GM21360 (cell line): ENCODE results near the gene TNFRSF21.
"Not testable (repeated sequence)": the region's sequence is repeated elsewhere in the genome, so short reads cannot be mapped to it uniquely, and the experiment has no call there.

Experiments used
- ATAC-seq: cut with Tn5 transposase; IDR thresholded peaks from one replicate; pipeline ENCODE4 v1.9.1; 2021; ENCODE audit warnings: mild to moderate bottlenecking, moderate library complexity; ENCODE audit not compliant: unreplicated experiment

Gene TNFRSF21

DNA sequence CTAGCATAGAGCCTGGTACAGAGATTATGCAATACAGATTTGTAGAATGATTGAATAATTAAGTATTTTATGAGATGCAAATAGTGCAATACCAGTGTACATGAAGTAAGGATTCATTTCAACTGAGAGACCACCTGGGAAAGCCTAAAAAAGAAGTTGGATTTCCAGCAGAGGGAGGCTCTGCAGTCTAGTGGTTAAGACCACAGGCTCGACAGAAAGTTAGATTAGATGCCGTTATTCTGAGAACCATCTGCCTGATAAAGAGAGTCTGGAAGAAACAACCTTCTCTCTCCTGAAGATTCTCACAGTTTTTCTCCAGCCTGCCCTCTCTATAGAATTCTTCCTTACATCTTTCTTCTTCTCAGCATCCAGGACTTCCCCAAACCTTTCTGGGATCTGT, 13.6 kb upstream of the TNFRSF21 start:
- ATAC-seq: no peak

DNA sequence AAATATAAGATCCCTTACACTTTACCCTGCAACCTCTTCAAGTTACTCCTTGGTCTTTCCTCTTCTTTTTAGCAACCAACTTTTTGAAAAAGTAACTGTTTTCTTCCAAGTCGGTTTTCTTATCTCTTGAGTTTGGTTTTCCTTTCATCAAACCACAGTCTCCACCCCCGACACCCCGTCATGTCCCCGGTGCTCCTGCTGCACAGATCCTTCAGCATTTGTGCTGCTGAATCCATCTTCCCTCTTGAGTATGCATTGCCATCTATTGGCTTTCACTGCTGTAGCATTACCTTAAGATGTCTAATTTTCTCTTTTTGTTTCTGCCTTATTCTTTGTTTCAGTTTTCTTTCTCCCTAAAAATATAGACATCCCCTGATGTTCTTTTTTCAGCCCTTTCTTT, 11.9 kb upstream of the TNFRSF21 start:
- ATAC-seq: no peak

DNA sequence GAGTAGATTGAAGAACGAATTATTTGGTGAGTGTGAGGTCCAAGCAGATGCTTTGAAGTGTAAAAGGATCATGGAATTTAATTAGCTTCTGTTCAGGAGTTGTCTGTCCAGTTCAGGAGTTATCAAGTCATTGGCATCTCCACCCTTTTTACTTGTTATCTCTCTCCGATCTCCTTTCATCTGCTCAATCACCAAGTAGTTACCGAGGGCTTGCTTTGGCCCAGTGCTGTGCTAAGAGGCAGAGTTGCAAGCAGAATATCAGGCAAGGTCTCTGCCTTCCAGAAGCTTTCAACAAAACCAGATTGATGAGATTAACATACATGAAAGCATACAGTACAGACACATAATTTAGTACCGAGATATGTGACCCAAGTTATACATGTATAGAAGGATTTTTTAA, 10.2 kb upstream of the TNFRSF21 start:
- ATAC-seq: no peak

DNA sequence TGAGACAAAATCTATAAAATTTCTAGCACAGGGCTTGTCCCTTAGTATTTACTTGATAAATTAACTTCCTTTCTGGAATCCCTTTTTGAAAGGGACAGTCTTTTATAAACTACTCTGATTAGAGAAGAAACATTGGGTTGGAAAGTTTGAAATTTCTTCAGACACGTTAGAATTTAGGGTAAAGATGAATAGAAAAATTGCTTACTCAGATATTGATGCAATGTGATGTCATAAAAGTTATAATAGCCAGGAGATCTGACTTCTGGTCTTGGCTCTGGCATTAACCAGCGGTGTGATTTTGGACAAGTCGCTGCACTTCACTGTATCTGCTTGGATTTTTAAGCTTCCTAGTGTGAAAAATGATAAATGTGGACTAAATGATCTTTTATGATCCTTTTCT, 9.7 kb upstream of the TNFRSF21 start:
- no peak for ATAC-seq

DNA sequence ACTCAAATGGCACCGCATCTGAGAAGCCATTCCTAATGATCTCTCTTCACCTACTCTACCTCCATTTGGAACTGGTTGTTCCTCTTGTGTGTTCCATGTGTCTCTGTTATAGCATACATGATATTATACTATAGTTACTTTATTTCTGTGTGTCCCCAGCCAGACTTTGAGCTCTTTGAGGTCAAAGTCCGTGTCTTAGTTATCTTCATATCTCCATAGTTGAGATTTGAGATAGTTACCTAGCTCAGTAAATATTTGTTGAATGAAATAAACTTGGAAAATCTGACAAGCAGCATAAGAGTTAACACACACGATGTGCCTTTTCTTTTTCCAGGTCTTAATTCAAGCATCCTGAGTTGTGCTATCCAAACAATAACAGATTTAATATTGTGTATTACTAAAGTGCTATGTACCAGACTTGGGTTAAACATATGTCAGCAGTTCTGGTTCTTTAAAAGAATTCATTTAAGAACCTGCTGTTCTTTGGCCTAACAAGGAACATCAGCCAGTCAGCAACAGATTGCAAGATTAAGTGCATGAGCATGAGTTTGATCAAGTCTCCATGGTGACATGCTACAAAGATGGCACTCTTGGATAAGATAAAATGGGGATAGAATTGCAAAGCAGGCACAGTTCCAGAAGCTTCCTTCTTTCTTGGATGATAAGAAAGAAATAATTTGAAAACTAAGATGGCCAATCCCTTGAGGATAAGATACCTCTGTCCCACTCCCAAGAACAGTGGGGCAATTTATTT, 8.7 kb upstream of the TNFRSF21 start:
- ATAC-seq: no peak

DNA sequence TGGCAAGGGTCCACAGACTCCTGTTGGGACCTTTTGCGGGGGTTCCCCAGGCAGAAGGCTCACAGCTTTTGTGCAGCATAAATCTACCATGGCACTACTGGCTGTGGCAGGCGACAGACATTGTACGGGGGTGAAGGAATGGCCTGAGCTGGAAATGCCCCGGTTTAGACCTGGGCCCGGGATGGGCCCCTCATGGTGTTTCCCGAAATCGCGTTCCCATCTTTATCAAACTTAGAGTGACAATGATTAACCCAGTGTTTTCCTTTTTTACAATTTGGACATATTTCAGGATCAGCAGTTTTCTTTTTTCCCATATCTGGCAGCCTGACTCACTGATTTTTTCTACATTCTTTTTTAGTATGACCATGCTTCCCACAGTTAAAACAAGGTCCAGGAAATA, 5.5 kb upstream of the TNFRSF21 start:
- ATAC-seq: not testable (repeated sequence)

DNA sequence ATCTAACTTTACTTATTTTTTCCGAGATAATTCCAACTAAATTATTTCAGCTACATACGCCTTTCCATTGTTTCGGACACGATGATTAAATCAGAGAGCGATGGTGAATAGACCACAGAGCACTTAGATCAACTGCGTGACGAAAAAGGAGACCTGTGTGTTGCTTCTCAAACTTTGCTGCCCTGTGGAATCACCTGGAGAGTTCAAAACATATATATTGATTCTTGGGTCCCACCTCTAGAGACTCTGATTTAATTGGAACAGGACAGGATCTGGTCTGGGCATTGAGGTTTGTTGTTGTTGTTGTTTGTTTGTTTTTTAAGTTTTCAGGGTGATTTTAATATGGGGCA, 401 bp upstream of the TNFRSF21 start:
- ATAC-seq: peak; percentile 11

DNA sequence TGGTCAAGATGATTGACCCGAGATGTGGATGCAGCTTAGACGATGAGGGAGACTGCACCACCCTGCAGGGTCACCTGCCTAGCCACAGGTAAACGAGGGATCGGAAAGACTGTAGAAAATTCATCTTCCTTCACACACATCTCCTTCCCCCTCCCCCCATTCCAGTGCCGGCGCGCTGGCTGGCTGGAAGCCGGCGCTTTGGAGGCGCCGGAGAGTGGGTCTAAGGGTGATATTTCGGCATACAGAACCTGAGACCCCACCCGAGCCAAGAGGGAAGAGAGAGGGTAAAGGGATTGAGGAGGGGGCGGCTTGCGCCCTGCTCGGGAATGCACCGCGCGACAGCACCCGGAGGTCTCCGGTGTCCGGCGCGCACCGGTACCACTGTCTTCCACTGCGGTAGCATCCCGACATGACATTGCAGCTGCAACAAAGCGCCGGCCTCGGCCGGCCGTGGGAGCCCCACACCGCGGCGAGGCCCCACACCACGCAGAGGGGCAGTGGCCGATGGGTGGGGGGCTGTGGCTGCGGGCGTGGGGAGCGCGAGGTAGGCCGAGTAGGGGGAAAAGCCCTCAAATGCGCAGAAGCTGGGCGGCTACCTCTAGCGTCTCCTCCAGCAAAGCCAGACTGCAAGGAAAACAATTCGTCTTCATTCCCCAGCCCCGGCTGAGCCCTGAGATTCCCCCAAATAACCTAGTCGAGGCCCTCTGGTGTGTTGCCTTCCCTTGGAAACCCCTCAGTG, 984 bp downstream of the TNFRSF21 start:
- peak; percentile 16 for ATAC-seq

DNA sequence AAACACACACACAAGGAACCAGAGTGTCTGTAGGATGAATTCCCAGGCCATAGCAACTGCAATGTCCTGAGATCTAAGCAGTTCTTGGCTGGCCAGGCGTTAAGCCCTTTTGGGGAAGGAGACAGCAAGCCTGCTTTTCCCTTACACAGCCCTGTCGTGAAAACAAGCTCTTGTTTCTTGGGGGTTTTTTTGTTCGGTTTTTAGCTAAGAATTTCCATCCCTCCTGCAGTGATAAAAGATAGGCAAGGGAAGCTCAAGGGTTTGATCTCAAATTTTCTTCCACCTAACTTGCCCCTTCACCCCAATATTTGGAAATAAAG, 1.5 kb downstream of the TNFRSF21 start:
- ATAC-seq: no peak

DNA sequence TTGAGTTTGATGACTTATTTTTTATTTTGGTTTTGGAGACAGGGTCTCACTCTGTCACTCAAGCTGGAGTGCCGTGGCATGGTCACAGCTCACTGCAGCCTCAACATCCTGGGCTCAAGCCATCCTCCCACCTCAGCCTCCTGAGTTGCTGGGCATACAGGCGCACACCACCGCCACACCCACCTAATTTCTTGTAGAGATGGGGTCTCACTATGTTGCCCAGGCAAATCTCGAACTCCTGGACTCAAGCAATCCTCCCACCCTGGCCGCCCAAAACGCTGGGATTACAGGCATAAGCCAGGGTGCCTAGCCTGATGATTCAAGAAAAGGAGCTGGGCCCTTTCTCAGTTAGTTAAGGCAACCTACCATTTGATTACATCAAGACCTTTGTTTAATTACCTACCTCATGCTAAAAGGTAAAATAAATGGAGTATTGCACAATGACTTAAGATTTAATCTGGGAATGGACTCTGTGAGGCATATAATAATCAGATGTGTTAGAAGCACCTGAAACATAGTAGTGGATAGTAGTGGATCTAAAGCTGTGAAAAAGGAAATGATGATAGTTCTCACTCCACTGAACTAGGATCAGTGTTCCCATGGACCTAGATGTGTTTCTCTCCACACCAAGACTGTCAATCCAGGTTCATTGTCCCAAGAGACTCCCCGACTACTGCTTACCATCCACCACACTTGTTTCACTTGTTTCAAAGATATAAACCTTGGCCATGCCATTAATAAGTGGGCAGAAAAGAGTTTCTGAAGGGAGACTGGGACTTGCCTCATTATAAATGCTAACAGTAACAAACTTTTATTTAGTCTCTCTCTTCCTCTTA, 2.1 kb downstream of the TNFRSF21 start:
- ATAC-seq: no peak

DNA sequence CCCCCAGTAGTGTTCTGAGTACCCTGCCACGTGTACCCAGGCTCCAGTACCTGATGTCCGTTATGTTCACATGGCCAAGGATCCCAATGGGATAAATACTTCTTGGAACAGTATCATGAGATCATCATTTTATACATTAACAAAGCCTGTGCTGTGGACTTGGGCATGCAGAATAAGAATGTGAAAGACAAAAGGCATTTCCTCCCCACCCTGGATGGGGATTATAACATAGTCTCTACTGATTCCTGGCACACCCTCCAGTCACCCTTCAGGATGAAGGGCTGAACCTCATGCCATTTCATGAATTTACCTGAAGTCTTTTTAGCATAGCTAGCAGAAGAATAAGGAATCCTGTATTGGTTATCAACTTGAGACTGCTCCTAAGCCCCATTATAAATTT, 2.8 kb downstream of the TNFRSF21 start:
- no peak for ATAC-seq

DNA sequence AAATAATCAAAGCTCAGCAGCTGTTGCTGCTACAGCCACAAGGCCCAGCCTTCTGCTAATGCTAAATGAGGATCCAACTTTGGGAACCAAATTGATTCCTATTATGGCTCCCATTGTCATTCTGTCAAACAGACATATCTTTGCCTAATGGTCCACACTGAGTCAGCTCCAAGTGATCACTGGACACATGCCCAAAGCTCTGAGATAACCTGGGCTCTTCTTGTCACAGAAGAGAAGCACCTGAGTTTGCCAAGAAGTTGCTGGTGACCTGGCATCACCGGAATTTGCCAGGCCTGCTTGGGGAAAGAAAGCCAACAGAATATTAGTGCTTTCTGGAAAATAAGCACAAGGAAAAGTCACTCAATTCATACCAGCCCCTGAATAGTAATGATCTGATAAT, 5.8 kb downstream of the TNFRSF21 start:
- ATAC-seq: no peak

DNA sequence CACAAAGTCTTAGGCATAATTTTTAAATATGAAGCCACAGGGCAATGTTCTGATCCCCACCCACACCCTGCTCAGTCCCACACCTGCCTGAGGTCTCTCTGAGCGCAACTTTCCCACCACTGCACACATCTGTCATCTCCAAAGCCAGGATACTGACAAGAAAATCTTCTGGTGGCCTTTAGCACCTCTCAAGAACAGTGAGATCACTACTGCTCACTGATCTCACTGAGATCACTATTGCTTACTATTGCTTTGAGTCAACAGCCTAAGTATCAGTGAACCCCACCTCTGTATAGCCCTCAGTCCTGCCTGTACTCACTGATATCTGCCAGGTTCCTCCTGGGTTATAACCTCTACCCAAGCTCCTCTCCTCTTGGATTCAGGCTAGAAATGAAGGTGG, 6.4 kb downstream of the TNFRSF21 start:
- ATAC-seq: peak; percentile 60

DNA sequence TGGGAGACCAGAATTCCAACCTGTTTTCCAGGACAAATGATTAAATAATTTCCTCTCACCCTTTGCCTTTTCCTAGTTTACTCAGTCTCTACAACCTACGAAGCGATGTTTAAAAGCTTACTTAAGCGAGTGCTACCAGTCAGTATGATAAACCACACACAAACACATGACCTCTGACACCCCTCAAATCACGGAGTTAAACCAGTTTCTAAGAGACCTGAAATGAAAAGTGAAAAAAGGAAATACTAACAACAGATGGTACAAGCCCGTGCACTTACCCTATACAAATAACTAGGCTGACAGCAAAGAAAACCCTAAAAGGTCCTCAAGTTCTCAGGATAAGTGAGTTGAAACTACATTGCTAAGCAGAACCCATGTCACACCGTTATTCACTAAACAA, 7.7 kb downstream of the TNFRSF21 start:
- no peak for ATAC-seq

DNA sequence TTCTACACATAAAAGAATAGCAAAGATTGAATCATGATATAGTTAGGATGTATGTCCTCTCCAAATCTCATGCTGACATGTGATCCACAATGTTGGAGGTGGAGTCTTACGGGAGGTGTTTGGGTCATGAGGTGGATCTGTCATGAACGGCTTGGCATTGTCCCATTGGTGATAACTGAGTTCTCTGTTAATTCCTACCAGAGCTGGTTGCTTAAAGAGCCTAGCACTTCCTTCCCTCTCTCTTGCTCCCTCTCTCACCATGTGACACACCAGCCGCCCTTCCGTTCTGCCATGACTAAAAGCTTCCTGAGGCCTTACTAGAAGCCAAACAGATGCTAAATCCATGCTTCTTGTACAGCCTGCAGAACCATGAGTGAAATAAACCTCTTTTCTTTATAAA, 8.3 kb downstream of the TNFRSF21 start:
- no peak for ATAC-seq

DNA sequence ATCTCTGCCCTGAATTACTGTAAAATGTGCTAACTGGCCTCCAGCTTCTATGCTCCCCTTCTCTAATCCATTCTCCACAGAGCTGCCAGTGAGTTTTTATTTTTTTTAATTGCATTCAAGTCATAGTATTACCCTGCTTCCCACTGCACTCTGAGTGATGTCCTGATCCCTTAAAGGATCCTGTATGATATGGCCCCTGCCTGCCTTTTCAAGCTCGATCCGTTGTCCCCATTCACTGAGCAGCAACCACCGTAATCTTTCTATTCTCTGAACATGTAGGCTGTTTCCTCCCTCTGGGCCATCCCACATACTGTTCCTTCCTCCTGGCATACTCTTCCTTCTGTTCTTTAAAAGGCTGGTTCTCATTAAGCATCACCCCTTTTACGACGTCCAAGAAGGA, 9.3 kb downstream of the TNFRSF21 start:
- no peak for ATAC-seq

DNA sequence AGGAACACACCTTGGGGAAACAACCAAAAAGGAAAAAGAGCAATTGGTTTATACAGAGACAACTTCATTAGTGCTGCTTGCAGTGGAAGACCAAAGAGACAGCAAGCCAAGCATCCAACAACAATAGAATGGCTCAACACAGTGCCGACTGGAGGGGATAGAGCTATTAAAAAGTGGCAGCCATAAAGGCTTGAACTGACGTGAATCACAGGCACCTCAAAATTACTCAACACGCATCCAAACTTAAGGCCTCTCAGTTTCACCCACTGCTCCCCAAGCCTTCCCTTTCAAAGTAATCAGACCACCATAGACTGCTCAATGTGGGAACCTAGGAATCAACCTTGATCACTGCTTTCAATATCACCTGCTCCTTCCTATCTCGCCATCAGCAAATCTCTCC, 9.7 kb downstream of the TNFRSF21 start:
- no peak for ATAC-seq

DNA sequence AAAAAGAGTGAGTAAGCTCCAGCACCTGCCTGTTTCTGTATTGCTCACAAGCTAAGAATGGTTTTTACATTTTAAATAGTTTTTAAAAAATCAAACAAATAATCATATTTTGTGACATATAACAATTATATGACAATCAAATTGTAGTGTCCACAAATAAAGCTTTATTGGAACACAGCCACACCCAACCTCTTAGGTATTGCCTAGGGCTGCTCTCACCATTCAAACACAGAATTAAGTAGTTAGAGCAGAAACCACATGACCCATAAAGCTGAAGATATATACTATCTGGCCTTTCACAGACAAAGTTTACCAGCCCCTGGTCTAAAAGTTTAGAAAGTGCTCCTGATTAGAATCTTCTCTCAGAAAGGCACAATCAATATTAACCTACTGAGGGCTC, 11.2 kb downstream of the TNFRSF21 start:
- ATAC-seq: no peak

DNA sequence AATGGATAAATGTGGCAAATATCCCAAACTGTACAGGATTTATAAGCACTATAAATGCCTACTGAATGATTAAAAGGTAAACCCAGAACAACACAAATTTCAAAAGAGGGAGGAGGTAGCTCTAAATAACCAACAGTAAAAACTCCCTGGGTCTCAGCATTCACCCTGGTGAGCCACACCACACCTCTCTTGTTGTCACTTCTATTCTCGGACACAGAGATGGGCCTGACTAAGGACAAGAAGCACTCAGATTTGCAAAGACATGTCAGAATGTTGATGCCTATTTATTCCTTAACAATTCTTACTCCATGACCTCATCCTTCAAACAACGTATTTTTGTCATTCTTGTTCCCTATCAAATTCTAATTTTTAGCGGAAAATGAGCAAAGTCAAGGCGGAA, 14.7 kb downstream of the TNFRSF21 start:
- ATAC-seq: no peak

DNA sequence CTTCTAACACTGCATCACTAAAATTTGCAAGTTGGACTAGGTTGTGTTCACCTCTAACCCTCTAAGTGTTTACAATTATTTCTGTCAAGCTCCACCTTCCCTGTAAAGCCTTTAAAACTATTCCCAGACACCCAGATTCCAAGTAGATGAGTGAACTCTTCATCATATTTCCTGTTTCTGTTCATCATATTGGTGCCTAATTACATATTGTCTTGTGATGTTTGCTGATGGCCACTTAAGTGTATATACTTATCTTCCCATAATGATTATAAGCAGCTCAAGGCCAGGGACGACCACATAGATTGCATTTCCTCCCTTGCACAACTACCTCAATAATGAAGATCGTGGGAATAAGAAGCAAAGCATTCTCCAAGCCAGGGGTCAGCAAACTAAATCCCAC, 16.8 kb downstream of the TNFRSF21 start:
- ATAC-seq: no peak

DNA sequence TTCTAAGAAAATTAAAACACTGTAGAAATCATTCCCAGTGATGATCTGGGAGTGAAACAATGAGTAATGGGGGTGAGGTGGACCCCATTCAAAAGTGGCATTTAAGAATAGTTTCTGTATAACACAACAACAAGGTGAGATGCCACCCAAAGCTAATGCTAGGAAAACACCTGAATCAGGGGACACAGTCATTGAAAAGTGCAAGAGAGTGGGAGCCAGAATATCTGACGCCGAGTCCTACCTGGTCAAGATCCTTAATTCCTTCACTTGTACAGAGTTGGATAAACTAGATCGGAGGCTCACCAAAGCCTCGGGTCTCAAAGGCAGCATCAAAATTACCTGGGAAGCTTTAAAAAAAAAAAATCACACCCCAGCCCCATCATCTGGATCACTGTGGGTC, 17.7 kb downstream of the TNFRSF21 start:
- ATAC-seq: no peak
